ENCODE measurements around the gene LARP6.

The LARP6 gene

GRCh38 chr15:70794596-70795310 is 59.2 kb downstream of the LARP6 start:
- DNase-seq (ENCODE audit: low spot score) = no peak

GRCh38 chr15:70793694-70794093 is 60.3 kb downstream of the LARP6 start:
- DNase-seq (ENCODE audit: low spot score) = no peak

- DNase-seq (ENCODE audit: low spot score) = no peak
Measured at GRCh38 chr15:70792171-70792573, 61.8 kb downstream of the LARP6 start.

- DNase-seq (ENCODE audit: low spot score) = no peak
Measured at GRCh38 chr15:70791259-70791658, 62.7 kb downstream of the LARP6 start.

- DNase-seq (ENCODE audit: low spot score) = no peak
Measured at GRCh38 chr15:70789213-70789612, 64.7 kb downstream of the LARP6 start.

- no peak for DNase-seq (ENCODE audit: low spot score)
Measured at GRCh38 chr15:70788114-70789049, 65.6 kb downstream of the LARP6 start.

GRCh38 chr15:70786996-70787395 is 67.0 kb downstream of the LARP6 start:
- DNase-seq (ENCODE audit: low spot score) = no peak

- DNase-seq (ENCODE audit: low spot score) = no peak
Measured at GRCh38 chr15:70783610-70784022, 70.3 kb downstream of the LARP6 start.

GRCh38 chr15:70783041-70783440 is 70.9 kb downstream of the LARP6 start:
- DNase-seq (ENCODE audit: low spot score) = no peak

- no peak for DNase-seq (ENCODE audit: low spot score)
Measured at GRCh38 chr15:70781236-70781635, 72.7 kb downstream of the LARP6 start.
